ENCODE results near the gene GLDN. TPM values are rescaled to one million over a fixed set of nuclear protein-coding genes. Genes with fewer than 3 reads are reported as not detected.

GLDN gene
- total and polyA plus RNA-seq, 10 of the 15 experiments (the other 5 are each of a cell fraction or from before 2014, with no cell fraction given): 0.13 TPM; not detected in 9

DNA sequence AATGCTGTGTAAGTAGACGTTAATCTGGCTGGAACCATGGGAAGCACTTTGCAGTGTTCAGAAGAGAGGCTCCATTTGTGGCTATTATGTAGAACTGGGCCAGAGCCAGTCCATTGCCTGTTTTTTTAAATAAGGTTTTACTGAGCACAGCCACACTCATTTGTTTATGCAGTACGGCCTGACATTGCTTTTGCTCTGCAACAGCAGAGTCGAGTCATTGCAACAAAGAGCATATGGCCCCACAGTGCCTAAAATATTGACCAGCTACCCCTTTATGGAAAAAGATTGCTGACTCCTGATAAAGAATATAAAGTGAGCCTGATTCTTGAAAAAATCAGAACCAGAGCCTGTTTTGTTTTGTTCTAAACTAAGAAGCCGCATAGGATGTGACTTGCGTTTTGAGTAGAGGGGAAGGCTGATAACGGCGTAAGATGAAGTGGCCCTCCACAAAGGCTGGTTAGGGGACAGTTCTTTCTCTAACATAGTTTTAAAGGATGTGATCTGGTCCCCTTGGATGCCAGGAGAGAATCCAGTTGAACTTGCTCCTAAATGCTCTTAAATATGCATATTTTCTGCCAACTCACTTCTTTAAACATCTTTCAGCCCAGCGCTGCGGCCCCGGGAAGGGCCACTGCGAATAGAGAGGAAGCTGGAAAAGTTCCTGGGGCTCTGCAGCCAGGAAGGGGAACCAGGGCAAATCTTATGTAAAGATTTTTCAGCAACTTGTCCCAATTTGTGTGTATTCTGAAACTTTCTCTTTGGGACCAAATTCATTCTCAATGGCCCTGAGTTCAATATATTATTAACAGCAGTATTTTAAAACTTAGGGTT, 64.5 kb downstream of the GLDN start (continued):
- TF ChIP-seq, protein P1, sequence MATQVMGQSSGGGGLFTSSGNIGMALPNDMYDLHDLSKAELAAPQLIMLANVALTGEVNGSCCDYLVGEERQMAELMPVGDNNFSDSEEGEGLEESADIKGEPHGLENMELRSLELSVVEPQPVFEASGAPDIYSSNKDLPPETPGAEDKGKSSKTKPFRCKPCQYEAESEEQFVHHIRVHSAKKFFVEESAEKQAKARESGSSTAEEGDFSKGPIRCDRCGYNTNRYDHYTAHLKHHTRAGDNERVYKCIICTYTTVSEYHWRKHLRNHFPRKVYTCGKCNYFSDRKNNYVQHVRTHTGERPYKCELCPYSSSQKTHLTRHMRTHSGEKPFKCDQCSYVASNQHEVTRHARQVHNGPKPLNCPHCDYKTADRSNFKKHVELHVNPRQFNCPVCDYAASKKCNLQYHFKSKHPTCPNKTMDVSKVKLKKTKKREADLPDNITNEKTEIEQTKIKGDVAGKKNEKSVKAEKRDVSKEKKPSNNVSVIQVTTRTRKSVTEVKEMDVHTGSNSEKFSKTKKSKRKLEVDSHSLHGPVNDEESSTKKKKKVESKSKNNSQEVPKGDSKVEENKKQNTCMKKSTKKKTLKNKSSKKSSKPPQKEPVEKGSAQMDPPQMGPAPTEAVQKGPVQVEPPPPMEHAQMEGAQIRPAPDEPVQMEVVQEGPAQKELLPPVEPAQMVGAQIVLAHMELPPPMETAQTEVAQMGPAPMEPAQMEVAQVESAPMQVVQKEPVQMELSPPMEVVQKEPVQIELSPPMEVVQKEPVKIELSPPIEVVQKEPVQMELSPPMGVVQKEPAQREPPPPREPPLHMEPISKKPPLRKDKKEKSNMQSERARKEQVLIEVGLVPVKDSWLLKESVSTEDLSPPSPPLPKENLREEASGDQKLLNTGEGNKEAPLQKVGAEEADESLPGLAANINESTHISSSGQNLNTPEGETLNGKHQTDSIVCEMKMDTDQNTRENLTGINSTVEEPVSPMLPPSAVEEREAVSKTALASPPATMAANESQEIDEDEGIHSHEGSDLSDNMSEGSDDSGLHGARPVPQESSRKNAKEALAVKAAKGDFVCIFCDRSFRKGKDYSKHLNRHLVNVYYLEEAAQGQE (IDR thresholded peaks at IDR 0.05; ENCODE audit: low read depth, low read length): no peak
- no peak for TF ChIP-seq TARDBP (IDR thresholded peaks at IDR 0.05; ENCODE audit: borderline replicate concordance)

DNA sequence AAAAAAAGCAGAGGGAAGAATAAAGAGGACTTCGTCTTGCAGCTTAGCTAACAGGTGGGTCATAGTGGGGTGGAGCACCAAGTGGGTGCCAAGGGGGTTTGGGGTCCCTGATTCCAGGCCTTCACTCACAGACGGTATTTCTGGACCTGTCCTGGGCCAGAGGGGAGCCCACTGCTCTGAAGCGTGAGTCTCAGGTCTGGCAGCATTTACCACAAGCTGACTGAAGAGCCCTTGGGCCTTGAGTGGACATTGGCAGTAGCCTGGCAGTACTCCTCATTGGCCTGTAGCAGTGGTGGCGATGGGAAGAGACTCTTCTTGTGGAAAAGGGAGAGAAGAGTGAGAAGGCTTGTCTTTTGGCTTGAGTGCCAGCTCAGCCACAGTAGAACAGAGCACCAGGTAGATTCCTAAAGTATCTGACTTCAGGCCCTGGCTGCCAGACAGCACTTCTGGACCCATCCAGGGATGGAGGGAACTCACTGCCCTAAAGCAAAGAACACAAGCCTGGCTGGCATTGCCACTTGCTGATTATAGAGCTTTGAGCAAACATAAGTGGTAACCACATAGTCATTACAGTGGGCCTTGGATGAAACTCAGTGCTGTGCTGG, 72.9 kb downstream of the GLDN start:
- H3K9ac ChIP-seq (ENCODE audit: control insufficient read depth, insufficient read depth, low read length): no peak overlapping the region
- ChIA-PET SMC1A (ENCODE audit: uncharacterized antibody, unreplicated experiment) (no interaction called here), CTCF (interaction anchor here (0.7 kb wide), 1 partner anchor 45 kb away, joined by 4 read pairs; no protein-coding TSS in a partner anchor), POLR2A (no interaction called here), RAD21 (ENCODE audit: unreplicated experiment) (no interaction called here)
- FAIRE-seq (no peak), DNase-seq (ENCODE audit: low read depth, low spot score) (no peak), ATAC-seq (no peak)
- WGBS (ENCODE audit: insufficient coverage, insufficient replicate concordance, low lambda C conversion rate, missing lambda C conversion rate): 3% methylated on average over 4 of the region's 4 CpGs
- intact Hi-C loops (cut with micrococcal nuclease; ENCODE audit: unreplicated experiment) (no loop called here), in situ Hi-C loops (cut with MboI) (no loop called here)
- H3K9me3 ChIP-seq (replicated peaks; ENCODE audit: control insufficient read depth, insufficient read depth, low read length): no peaks in the 10 kb centered on the region
- no peaks in the 10 kb centered on the region for H3K36me3 ChIP-seq (ENCODE audit: control insufficient read depth in 2 of 2, insufficient read depth in 2 of 2, low read length in 1 of 2)
- H2AFZ ChIP-seq (ENCODE audit: control insufficient read depth, low read depth, low read length): no peak overlapping the region
- BruUV-seq (replicated peaks): no TSS peak
- H3K4me3 ChIP-seq: no peak overlapping the region
- H3K4me1 ChIP-seq (ENCODE audit: control insufficient read depth, insufficient read depth, low read length): no peaks in the 10 kb centered on the region
- TF ChIP-seq CHD1 (IDR thresholded peaks at IDR 0.05; ENCODE audit: low read depth, low read length) (no peak), MYB (IDR thresholded peaks at IDR 0.05; ENCODE audit: borderline replicate concordance, low read depth, low read length) (no peak), CBX5 (IDR thresholded peaks at IDR 0.05; ENCODE audit: low read depth) (no peak), POLR2A (IDR thresholded peaks at IDR 0.05; ENCODE audit: low read depth, low read length) (no peak), POLR2AphosphoS2 (IDR thresholded peaks at IDR 0.05; ENCODE audit: low read depth, low read length) (no peak), MTA3 (IDR thresholded peaks at IDR 0.05; ENCODE audit: borderline replicate concordance, low read length) (no peak), SMAD1 (IDR thresholded peaks at IDR 0.05; ENCODE audit: low read depth, partially characterized antibody) (no peak), BMI1 (IDR thresholded peaks at IDR 0.05; ENCODE audit: borderline replicate concordance) (no peak), CHD2 (IDR thresholded peaks at IDR 0.05; ENCODE audit: borderline replicate concordance, low read depth, low read length) (no peak), ZNF217 (IDR thresholded peaks at IDR 0.05) (no peak), WRNIP1 (IDR thresholded peaks at IDR 0.05; ENCODE audit: borderline replicate concordance, low read depth, low read length) (no peak), ZNF622 (IDR thresholded peaks at IDR 0.05) (no peak), KDM1A (IDR thresholded peaks at IDR 0.05; ENCODE audit: borderline replicate concordance) (no peak), SIX5 (IDR thresholded peaks at IDR 0.05; ENCODE audit: low read depth, low read length, severe bottlenecking) (no peak)
- no peak overlapping the region for H3K27ac ChIP-seq (ENCODE audit: control insufficient read depth, insufficient read depth)
- no peak overlapping the region for H3K4me2 ChIP-seq (ENCODE audit: control insufficient read depth, insufficient read depth)
- H4K20me1 ChIP-seq (ENCODE audit: control insufficient read depth, insufficient read depth): no peaks in the 10 kb centered on the region
- H3K27me3 ChIP-seq (replicated peaks in 1 of 2; ENCODE audit: control insufficient read depth in 2 of 2, insufficient read depth in 2 of 2, low read length in 1 of 2): peaks cover 0 to 2% of the 10 kb centered on the region in 2 experiments; a peak in 1 of 4 replicates
- no peaks in the 10 kb centered on the region for H3K79me2 ChIP-seq (ENCODE audit: control insufficient read depth, insufficient read depth, low read length)
